ENCODE results near the gene TAF1C.

TAF1C gene

GRCh38 chr16:84138824-84139627 is 47.8 kb downstream of the TAF1C start:
- Mint-ChIP-seq H3K27ac (peak overlapping the region; percentile 24 to 87 (median 77)), H3K4me3 (peak overlapping the region; percentile 37 to 53 (median 47)), H3K4me1 (peaks cover 43% of the 10 kb centered on the region), H3K27me3 (ENCODE audit: low read depth) (no peaks in the 10 kb centered on the region), H3K9me3 (no peaks in the 10 kb centered on the region), H3K36me3 (ENCODE audit: low read depth) (peaks cover 19% of the 10 kb centered on the region)
- TF ChIP-seq CTCF (IDR thresholded peaks at IDR 0.05; ENCODE audit: unreplicated experiment in 3 of 3): no peak

GRCh38 chr16:84138500-84138823 is 48.4 kb downstream of the TAF1C start:
- Mint-ChIP-seq H3K4me1 (peaks cover 40% of the 10 kb centered on the region), H3K27me3 (ENCODE audit: low read depth) (no peaks in the 10 kb centered on the region), H3K27ac (peak overlapping the region; percentile 24 to 87 (median 77)), H3K36me3 (ENCODE audit: low read depth) (peaks cover 21% of the 10 kb centered on the region), H3K9me3 (no peaks in the 10 kb centered on the region), H3K4me3 (no peak overlapping the region)
- TF ChIP-seq CTCF (IDR thresholded peaks at IDR 0.05; ENCODE audit: unreplicated experiment in 3 of 3): no peak

GRCh38 chr16:84137769-84138357 is 49.0 kb downstream of the TAF1C start:
- Mint-ChIP-seq H3K9me3 (no peaks in the 10 kb centered on the region), H3K27ac (peak overlapping the region in 2 of 3 experiments; percentile 41 to 49), H3K4me3 (no peak overlapping the region), H3K27me3 (ENCODE audit: low read depth) (no peaks in the 10 kb centered on the region), H3K4me1 (peaks cover 43% of the 10 kb centered on the region), H3K36me3 (ENCODE audit: low read depth) (peaks cover 18% of the 10 kb centered on the region)
- TF ChIP-seq CTCF (IDR thresholded peaks at IDR 0.05; ENCODE audit: unreplicated experiment in 3 of 3): no peak

GRCh38 chr16:84137287-84137686 is 49.6 kb downstream of the TAF1C start:
- H3K27ac Mint-ChIP-seq: peak overlapping the region; percentile 41 to 79 (median 49)
- H3K9me3 Mint-ChIP-seq: no peaks in the 10 kb centered on the region
- no peak overlapping the region for H3K4me3 Mint-ChIP-seq
- no peak for TF ChIP-seq CTCF (IDR thresholded peaks at IDR 0.05; ENCODE audit: unreplicated experiment in 3 of 3)
- peaks cover 14% of the 10 kb centered on the region for H3K36me3 Mint-ChIP-seq (ENCODE audit: low read depth)
- no peaks in the 10 kb centered on the region for H3K27me3 Mint-ChIP-seq (ENCODE audit: low read depth)
- peaks cover 48% of the 10 kb centered on the region for H3K4me1 Mint-ChIP-seq

GRCh38 chr16:84136331-84137125 is 50.3 kb downstream of the TAF1C start:
- no peak overlapping the region for H3K4me3 Mint-ChIP-seq
- H3K36me3 Mint-ChIP-seq (ENCODE audit: low read depth): peaks cover 9% of the 10 kb centered on the region
- H3K27me3 Mint-ChIP-seq (ENCODE audit: low read depth): no peaks in the 10 kb centered on the region
- H3K27ac Mint-ChIP-seq: peak overlapping the region; percentile 41 to 79 (median 43)
- TF ChIP-seq CTCF (IDR thresholded peaks at IDR 0.05; ENCODE audit: unreplicated experiment in 3 of 3): no peak
- H3K9me3 Mint-ChIP-seq: no peaks in the 10 kb centered on the region
- H3K4me1 Mint-ChIP-seq: peaks cover 44% of the 10 kb centered on the region

All from nephron (organoid).